ENCODE data around the gene TOMM22.

- TF ChIP-seq BCL11A (tag by site-specific recombination; IDR thresholded peaks at IDR 0.05; ENCODE audit: low read depth) (no peak), CTCF (tag by site-specific recombination; IDR thresholded peaks at IDR 0.05) (no peak), ZBTB1 (tag by site-specific recombination; IDR thresholded peaks at IDR 0.05) (no peak), ZNF555 (tag by site-specific recombination; conservative IDR thresholded peaks at IDR 0.05) (no peak), TRIM28 (IDR thresholded peaks at IDR 0.05; ENCODE audit: borderline replicate concordance, low read length) (no peak), ZNF121 (tag by site-specific recombination; IDR thresholded peaks at IDR 0.05) (no peak)
Measured at GRCh38 chr22:38730411-38730871, 48.7 kb downstream of the TOMM22 start.

Measured in HEK293 (cell line).